OCI-LY1 (cell line): ENCODE data around the gene LRRC8D.

ENCODE experiments used
- H2AFZ ChIP-seq: fragments of 200-600 bp; sonication (generic), shearing (Covaris generic); 2 replicates; pipeline ENCODE4 v1.6.0; 2014; ENCODE audit warnings: antibody characterized with exemption, mild to moderate bottlenecking, low read length
- H3F3A ChIP-seq: fragments of 200-600 bp; sonication (generic), shearing (Covaris generic); 2 replicates; pipeline ENCODE4 v1.6.0; 2014; ENCODE audit warnings: mild to moderate bottlenecking, antibody characterized with exemption, low read length, moderate library complexity; ENCODE audit not compliant: insufficient read depth
- H3K27ac ChIP-seq: fragments of 200-600 bp; sonication (generic); 2 replicates; pipeline ENCODE4 v1.5.1; 2014; ENCODE audit warnings: low read length, mixed run types, mild to moderate bottlenecking, low read depth; ENCODE audit not compliant: poor library complexity, severe bottlenecking
- H3K27me3 ChIP-seq: fragments of 200-600 bp; sonication (generic); 2 replicates; pipeline ENCODE4 v1.6.0; 2014; ENCODE audit warnings: antibody characterized with exemption, mild to moderate bottlenecking, low read length, moderate library complexity; ENCODE audit not compliant: insufficient read depth
- H3K36me3 ChIP-seq: fragments of 200-600 bp; sonication (generic); 2 replicates; pipeline ENCODE4 v1.6.1; 2014; ENCODE audit warnings: mild to moderate bottlenecking, antibody characterized with exemption, low read length, moderate library complexity, mixed read lengths; ENCODE audit not compliant: insufficient read depth
- H3K4me1 ChIP-seq: fragments of 200-600 bp; sonication (generic); 2 replicates; pipeline ENCODE4 v1.5.1; 2014; ENCODE audit warnings: mild to moderate bottlenecking, low read length, moderate library complexity; ENCODE audit not compliant: insufficient read depth, severe bottlenecking
- H3K4me2 ChIP-seq: fragments of 200-600 bp; sonication (generic), shearing (Covaris generic); 2 replicates; pipeline ENCODE4 v1.6.1; 2014; ENCODE audit warnings: low read length
- H3K4me3 ChIP-seq: fragments of 200-600 bp; sonication (generic); 2 replicates; pipeline ENCODE4 v1.5.1; 2014; ENCODE audit warnings: low read length, low read depth, mild to moderate bottlenecking, mixed read lengths; ENCODE audit not compliant: poor library complexity, severe bottlenecking
- H3K79me2 ChIP-seq: fragments of 200-600 bp; shearing (Covaris generic); 2 replicates; pipeline ENCODE4 v1.6.1; 2016; ENCODE audit warnings: mixed run types, low read length, mixed read lengths; ENCODE audit not compliant: insufficient read depth
- H3K9ac ChIP-seq: fragments of 200-600 bp; sonication (generic), shearing (Covaris generic); 2 replicates; pipeline ENCODE4 v1.6.1; 2014; ENCODE audit warnings: mild to moderate bottlenecking, low read length, mixed read lengths
- H3K9me2 ChIP-seq: fragments of 200-600 bp; sonication (generic), shearing (Covaris generic); 2 replicates; pipeline ENCODE4 v1.6.1; 2014; ENCODE audit warnings: low read depth, mild to moderate bottlenecking, low read length, mixed read lengths
- H3K9me3 ChIP-seq: fragments of 200-600 bp; shearing (Covaris generic); 2 replicates; pipeline ENCODE4 v1.6.1; 2014; ENCODE audit warnings: low read length, mixed read lengths
- H4K20me1 ChIP-seq: fragments of 200-600 bp; sonication (generic), shearing (Covaris generic); 2 replicates; pipeline ENCODE4 v1.6.0; 2016; ENCODE audit warnings: mild to moderate bottlenecking, low read length; ENCODE audit not compliant: insufficient read depth
- CTCF ChIP-seq: fragments of 200-600 bp; sonication (generic), shearing (Covaris generic); IDR thresholded peaks from 2 replicates; pipeline ENCODE4 v1.5.1; 2017; ENCODE audit warnings: mild to moderate bottlenecking, antibody characterized with exemption, low read length, moderate library complexity, mixed read lengths
- EZH2 ChIP-seq: fragments of 200-600 bp; sonication (generic), shearing (Covaris generic); IDR thresholded peaks from 2 replicates; pipeline ENCODE4 v1.8.0; 2017; ENCODE audit warnings: borderline replicate concordance, mixed run types, mild to moderate bottlenecking, antibody characterized with exemption, low read length, moderate library complexity, mixed read lengths

The LRRC8D gene

GRCh38 chr1:89943846-89944781, 123.3 kb downstream of the LRRC8D start:
- Histone ChIP-seq H3K4me2 (no peak overlapping the region), H4K20me1 (no peaks in the 10 kb centered on the region), H2AFZ (no peak overlapping the region), H3K9me2 (no peaks in the 10 kb centered on the region), H3K27ac (no peak overlapping the region), H3K27me3 (no peaks in the 10 kb centered on the region), H3K4me1 (peaks cover 17% of the 10 kb centered on the region), H3K4me3 (no peak overlapping the region), H3F3A (no peaks in the 10 kb centered on the region), H3K36me3 (no peaks in the 10 kb centered on the region), H3K9me3 (no peaks in the 10 kb centered on the region), H3K9ac (no peak overlapping the region), H3K79me2 (no peaks in the 10 kb centered on the region)
- TF ChIP-seq CTCF, result no peak
- no peak for TF ChIP-seq EZH2

- Histone ChIP-seq H4K20me1 (no peaks in the 10 kb centered on the region), H3K4me2 (no peak overlapping the region), H3K9me3 (no peaks in the 10 kb centered on the region), H2AFZ (no peak overlapping the region), H3K79me2 (no peaks in the 10 kb centered on the region), H3K36me3 (no peaks in the 10 kb centered on the region), H3K9me2 (no peaks in the 10 kb centered on the region), H3K27ac (no peak overlapping the region), H3K4me3 (no peak overlapping the region), H3K4me1 (peaks cover 16% of the 10 kb centered on the region), H3F3A (no peaks in the 10 kb centered on the region), H3K9ac (no peak overlapping the region), H3K27me3 (no peaks in the 10 kb centered on the region)
- no peak for TF ChIP-seq CTCF
- TF ChIP-seq EZH2, result no peak
Observed at GRCh38 chr1:89945852-89946476, 125.1 kb downstream of the LRRC8D start.

GRCh38 chr1:89946532-89946931, 125.7 kb downstream of the LRRC8D start:
- Histone ChIP-seq H3K9ac (no peak overlapping the region), H3K36me3 (no peaks in the 10 kb centered on the region), H3K27me3 (no peaks in the 10 kb centered on the region), H3K9me3 (no peaks in the 10 kb centered on the region), H3K4me2 (no peak overlapping the region), H4K20me1 (no peaks in the 10 kb centered on the region), H3F3A (no peaks in the 10 kb centered on the region), H2AFZ (no peak overlapping the region), H3K79me2 (no peaks in the 10 kb centered on the region), H3K4me3 (no peak overlapping the region), H3K4me1 (peaks cover 10% of the 10 kb centered on the region), H3K27ac (no peak overlapping the region), H3K9me2 (no peaks in the 10 kb centered on the region)
- no peak for TF ChIP-seq EZH2
- TF ChIP-seq CTCF, result no peak
